GM12891 (cell line): Measurements from ENCODE around the gene MND1.

Experiments
- POLR2A ChIP-seq: IDR thresholded peaks from 2 replicates; pipeline ENCODE4 v1.6.1; 2011; ENCODE audit warnings: low read depth, low read length, control low read depth
- POLR2AphosphoS5 ChIP-seq: IDR thresholded peaks from 2 replicates; pipeline ENCODE4 v1.6.1; 2011; ENCODE audit warnings: low read depth, low read length, control low read depth
- TAF1 ChIP-seq: IDR thresholded peaks from 2 replicates; pipeline ENCODE4 v1.6.1; 2011; ENCODE audit warnings: low read depth, low read length, control low read depth

DNA sequence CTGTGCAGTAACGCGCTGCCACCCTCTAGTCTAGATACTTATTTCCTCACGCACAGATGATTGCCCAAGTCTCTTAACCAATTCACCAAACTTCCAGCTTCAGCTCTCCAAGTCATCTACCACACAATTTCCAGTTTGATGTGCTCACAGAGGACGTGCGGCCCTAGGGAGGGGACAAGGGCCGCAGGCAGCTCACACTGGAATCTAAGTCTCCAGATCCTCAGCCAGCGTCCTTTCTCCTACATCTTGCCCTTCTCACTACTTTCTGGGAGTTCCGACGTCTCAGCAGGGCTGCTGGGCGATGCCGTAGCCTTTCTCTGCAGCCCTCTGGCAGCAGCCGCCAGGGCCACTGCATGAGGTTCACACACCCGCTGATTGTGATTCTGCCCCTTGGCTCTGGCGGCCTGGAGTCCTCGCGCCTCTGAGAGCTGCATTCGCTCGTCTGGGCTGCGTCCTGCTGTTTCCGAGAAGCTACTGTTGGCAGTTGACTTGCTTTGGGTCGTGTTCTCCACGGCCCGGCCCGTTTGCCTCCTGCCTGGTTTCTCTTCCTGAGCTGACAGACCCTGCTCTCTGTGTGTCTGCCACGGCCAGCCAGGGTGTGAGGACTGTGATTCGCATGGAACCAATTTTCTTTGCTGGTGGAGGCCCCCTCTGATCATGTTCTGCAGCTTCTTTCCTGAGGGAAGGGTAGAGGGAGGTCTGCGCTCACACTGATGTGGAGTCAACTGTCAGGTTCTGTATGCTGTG lies 107.6 kb downstream of the MND1 start:
- no peak for TF ChIP-seq POLR2AphosphoS5
- no peak for TF ChIP-seq POLR2A
- no peak for TF ChIP-seq TAF1
